Measurements from ENCODE around the gene KLHL12. TPM values are rescaled to one million over a fixed set of nuclear protein-coding genes. Genes with fewer than 3 reads are reported as not detected.

Gene KLHL12
- total RNA-seq, 1 experiment from 2014 or later: 17.8 TPM

DNA sequence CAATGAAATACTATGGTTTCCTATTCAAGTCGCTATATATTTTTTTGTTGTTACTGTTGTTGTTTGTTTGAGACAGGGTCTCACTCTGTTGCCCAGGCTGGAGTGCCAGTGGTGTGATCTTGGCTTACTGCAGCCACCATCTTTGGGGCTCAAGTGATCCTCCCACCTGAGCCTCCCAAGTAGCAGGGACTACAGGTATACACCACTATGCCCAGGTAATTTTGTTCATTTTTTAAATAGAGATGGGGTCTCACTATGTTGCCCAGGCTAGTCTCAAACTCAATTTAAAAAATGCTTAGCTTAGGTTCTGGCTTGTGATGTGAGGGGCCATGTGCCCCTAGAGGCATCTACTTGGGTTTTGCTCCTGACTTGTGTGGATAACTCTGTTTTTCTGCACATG is 47.9 kb downstream of the KLHL12 start:
- no peaks in the 10 kb centered on the region for H3K4me1 ChIP-seq (ENCODE audit: insufficient read depth, low read length, poor library complexity, severe bottlenecking)
- H3K9me3 ChIP-seq (ENCODE audit: low read depth, low read length, poor library complexity, severe bottlenecking): no peaks in the 10 kb centered on the region
- intact Hi-C loops (cut with micrococcal nuclease; ENCODE audit: unreplicated experiment): loop anchor here (10.0 kb wide), 1 partner anchor 116 kb away; no protein-coding TSS in a partner anchor
- CTCF ChIA-PET: no interaction called here
- H3K27me3 ChIP-seq (replicated peaks; ENCODE audit: insufficient read depth, low read depth, low read length, poor library complexity): no peaks in the 10 kb centered on the region
- no peak overlapping the region for H3K4me3 ChIP-seq (ENCODE audit: low read depth, low read length, poor library complexity, severe bottlenecking)
- no peak overlapping the region for H3K27ac ChIP-seq (ENCODE audit: low read depth, low read length, poor library complexity, severe bottlenecking)
- H3K36me3 ChIP-seq (ENCODE audit: insufficient read depth, low read length, poor library complexity, severe bottlenecking): peaks cover 11% of the 10 kb centered on the region
- POLR2A ChIA-PET (ENCODE audit: low non-redundant PET): no interaction called here
- TF ChIP-seq EZH2 (IDR thresholded peaks at IDR 0.05; ENCODE audit: borderline replicate concordance, low read depth, low read length, poor library complexity, severe bottlenecking): no peak
- TF ChIP-seq, protein P1, sequence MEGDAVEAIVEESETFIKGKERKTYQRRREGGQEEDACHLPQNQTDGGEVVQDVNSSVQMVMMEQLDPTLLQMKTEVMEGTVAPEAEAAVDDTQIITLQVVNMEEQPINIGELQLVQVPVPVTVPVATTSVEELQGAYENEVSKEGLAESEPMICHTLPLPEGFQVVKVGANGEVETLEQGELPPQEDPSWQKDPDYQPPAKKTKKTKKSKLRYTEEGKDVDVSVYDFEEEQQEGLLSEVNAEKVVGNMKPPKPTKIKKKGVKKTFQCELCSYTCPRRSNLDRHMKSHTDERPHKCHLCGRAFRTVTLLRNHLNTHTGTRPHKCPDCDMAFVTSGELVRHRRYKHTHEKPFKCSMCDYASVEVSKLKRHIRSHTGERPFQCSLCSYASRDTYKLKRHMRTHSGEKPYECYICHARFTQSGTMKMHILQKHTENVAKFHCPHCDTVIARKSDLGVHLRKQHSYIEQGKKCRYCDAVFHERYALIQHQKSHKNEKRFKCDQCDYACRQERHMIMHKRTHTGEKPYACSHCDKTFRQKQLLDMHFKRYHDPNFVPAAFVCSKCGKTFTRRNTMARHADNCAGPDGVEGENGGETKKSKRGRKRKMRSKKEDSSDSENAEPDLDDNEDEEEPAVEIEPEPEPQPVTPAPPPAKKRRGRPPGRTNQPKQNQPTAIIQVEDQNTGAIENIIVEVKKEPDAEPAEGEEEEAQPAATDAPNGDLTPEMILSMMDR (conservative IDR thresholded peaks at IDR 0.05; ENCODE audit: low read depth, low read length): no peak
- no peak for DNase-seq (ENCODE audit: low spot score)
- no TSS peak for BruUV-seq (replicated peaks)

DNA sequence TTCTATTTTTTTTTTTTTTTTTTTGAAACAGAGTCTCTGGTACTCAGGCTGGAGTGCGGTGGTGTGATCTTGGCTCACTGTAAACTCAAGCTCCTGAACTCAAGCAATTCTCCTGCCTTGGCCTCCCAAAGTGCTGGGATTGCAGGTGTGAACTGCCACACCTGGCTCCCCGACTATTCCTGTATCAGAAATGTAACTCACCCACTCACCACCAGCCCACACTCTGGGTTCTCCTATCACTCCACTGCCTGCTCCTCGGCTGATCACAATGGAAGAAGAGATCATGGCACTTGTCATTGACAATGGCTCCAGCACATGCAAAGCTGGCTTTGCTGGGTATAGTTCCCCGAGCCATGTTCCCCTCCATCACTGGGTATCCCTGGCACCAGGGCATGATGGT is 54.0 kb downstream of the KLHL12 start:
- intact Hi-C loops (cut with micrococcal nuclease; ENCODE audit: unreplicated experiment): loop anchor here (10.0 kb wide), 1 partner anchor 122 kb away; no protein-coding TSS in a partner anchor
- Histone ChIP-seq H3K9me3 (ENCODE audit: low read depth, low read length, poor library complexity, severe bottlenecking) (no peaks in the 10 kb centered on the region), H3K4me3 (ENCODE audit: low read depth, low read length, poor library complexity, severe bottlenecking) (no peak overlapping the region), H3K36me3 (ENCODE audit: insufficient read depth, low read length, poor library complexity, severe bottlenecking) (no peaks in the 10 kb centered on the region), H3K27me3 (replicated peaks; ENCODE audit: insufficient read depth, low read depth, low read length, poor library complexity) (no peaks in the 10 kb centered on the region), H3K4me1 (ENCODE audit: insufficient read depth, low read length, poor library complexity, severe bottlenecking) (no peaks in the 10 kb centered on the region), H3K27ac (ENCODE audit: low read depth, low read length, poor library complexity, severe bottlenecking) (no peak overlapping the region)
- no peak for DNase-seq (ENCODE audit: low spot score)
- TF ChIP-seq EZH2 (IDR thresholded peaks at IDR 0.05; ENCODE audit: borderline replicate concordance, low read depth, low read length, poor library complexity, severe bottlenecking): no peak
- TF ChIP-seq, protein P1 (conservative IDR thresholded peaks at IDR 0.05; ENCODE audit: low read depth, low read length): no peak
- no TSS peak for BruUV-seq (replicated peaks)
- ChIA-PET POLR2A (ENCODE audit: low non-redundant PET) (no interaction called here), CTCF (no interaction called here)

GRCh38 chr1:202871367-202871766 is 55.7 kb downstream of the KLHL12 start:
- no peak for DNase-seq (ENCODE audit: low spot score)
- H3K27me3 ChIP-seq (replicated peaks; ENCODE audit: insufficient read depth, low read depth, low read length, poor library complexity): peaks cover 1% of the 10 kb centered on the region
- no TSS peak for BruUV-seq (replicated peaks)
- no peak overlapping the region for H3K27ac ChIP-seq (ENCODE audit: low read depth, low read length, poor library complexity, severe bottlenecking)
- H3K36me3 ChIP-seq (ENCODE audit: insufficient read depth, low read length, poor library complexity, severe bottlenecking): no peaks in the 10 kb centered on the region
- ChIA-PET CTCF (no interaction called here), POLR2A (ENCODE audit: low non-redundant PET) (no interaction called here)
- intact Hi-C loops (cut with micrococcal nuclease; ENCODE audit: unreplicated experiment): loop anchor here (10.0 kb wide), 1 partner anchor 123 kb away; no protein-coding TSS in a partner anchor
- H3K9me3 ChIP-seq (ENCODE audit: low read depth, low read length, poor library complexity, severe bottlenecking): no peaks in the 10 kb centered on the region
- H3K4me3 ChIP-seq (ENCODE audit: low read depth, low read length, poor library complexity, severe bottlenecking): no peak overlapping the region
- no peak for TF ChIP-seq EZH2 (IDR thresholded peaks at IDR 0.05; ENCODE audit: borderline replicate concordance, low read depth, low read length, poor library complexity, severe bottlenecking)
- TF ChIP-seq, protein P1 (conservative IDR thresholded peaks at IDR 0.05; ENCODE audit: low read depth, low read length): no peak
- H3K4me1 ChIP-seq (ENCODE audit: insufficient read depth, low read length, poor library complexity, severe bottlenecking): no peaks in the 10 kb centered on the region
